ENCODE data around the gene AP1S3.

AP1S3 gene

DNA sequence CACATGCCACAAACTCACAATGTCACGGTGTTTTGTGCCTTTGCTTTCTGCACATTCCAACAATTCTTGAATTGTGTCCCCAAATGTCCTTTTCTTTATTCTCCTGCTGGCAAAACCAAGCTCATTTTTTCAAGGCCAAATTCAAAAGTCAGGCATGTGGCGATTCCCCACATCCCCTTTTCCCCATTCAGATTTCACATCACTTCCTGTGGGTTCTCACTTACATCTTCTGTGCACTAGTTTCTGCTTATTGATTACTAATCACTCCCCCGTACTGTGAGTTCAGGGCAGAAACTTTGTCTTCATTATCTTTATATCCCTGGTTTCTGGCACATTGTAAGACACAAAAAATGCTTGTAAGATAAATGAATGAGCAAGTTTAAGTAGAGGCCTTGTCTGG is 69.2 kb downstream of the AP1S3 start (continued):
- no peak for TF ChIP-seq YY2 (tag by site-specific recombination; IDR thresholded peaks at IDR 0.05)
- no peak for TF ChIP-seq RBAK (tag by site-specific recombination; IDR thresholded peaks at IDR 0.05)
- no peak for TF ChIP-seq HOXD13 (CRISPR knock-in tag; IDR thresholded peaks at IDR 0.05; ENCODE audit: borderline replicate concordance)
- TF ChIP-seq ZFP37 (tag by site-specific recombination; IDR thresholded peaks at IDR 0.05) = no peak

DNA sequence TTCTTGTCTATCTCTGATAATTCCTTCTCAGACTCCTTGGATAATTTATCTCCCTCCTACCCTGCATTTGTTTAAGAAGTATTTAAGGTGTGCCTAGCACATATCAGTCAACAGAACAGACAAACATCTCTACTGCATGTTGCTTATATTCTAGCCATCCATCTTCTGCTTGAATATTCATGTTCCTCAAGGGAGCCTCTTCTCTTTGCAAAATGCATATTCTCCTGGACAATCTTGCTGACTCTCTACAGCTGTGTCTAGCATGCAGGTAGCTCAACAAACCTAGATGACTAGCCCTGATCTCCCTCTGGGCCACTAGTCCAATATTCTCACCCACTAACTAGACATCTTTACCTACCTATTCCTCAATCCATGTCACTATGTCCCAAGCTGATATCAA is 70.0 kb downstream of the AP1S3 start:
- Histone ChIP-seq H3K4me3 (ENCODE audit: low read depth, low read length) (no peak overlapping the region), H3K27ac (ENCODE audit: extremely low read depth, low read depth, low read length) (no peak overlapping the region), H3K36me3 (ENCODE audit: control insufficient read depth in 2 of 2, insufficient read depth in 1 of 2, low read length in 2 of 2) (peaks cover 0 to 4% of the 10 kb centered on the region in 2 experiments; a peak in 2 of 3 replicates), H3K4me1 (ENCODE audit: control insufficient read depth, insufficient read depth, low read length) (no peaks in the 10 kb centered on the region), H3K9me3 (ENCODE audit: control insufficient read depth, insufficient read depth, low read depth, low read length) (no peaks in the 10 kb centered on the region)
- POLR2A ChIA-PET = no interaction called here
- CTCF ChIA-PET = no interaction called here
- TF ChIP-seq OVOL3 (tag by site-specific recombination; IDR thresholded peaks at IDR 0.05) = no peak
- TF ChIP-seq, protein P1, sequence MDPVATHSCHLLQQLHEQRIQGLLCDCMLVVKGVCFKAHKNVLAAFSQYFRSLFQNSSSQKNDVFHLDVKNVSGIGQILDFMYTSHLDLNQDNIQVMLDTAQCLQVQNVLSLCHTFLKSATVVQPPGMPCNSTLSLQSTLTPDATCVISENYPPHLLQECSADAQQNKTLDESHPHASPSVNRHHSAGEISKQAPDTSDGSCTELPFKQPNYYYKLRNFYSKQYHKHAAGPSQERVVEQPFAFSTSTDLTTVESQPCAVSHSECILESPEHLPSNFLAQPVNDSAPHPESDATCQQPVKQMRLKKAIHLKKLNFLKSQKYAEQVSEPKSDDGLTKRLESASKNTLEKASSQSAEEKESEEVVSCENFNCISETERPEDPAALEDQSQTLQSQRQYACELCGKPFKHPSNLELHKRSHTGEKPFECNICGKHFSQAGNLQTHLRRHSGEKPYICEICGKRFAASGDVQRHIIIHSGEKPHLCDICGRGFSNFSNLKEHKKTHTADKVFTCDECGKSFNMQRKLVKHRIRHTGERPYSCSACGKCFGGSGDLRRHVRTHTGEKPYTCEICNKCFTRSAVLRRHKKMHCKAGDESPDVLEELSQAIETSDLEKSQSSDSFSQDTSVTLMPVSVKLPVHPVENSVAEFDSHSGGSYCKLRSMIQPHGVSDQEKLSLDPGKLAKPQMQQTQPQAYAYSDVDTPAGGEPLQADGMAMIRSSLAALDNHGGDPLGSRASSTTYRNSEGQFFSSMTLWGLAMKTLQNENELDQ (tag by site-specific recombination; IDR thresholded peaks at IDR 0.05; ENCODE audit: low read depth) = no peak
- no peak for TF ChIP-seq ZBTB8A (tag by site-specific recombination; IDR thresholded peaks at IDR 0.05)
- TF ChIP-seq, protein P2, sequence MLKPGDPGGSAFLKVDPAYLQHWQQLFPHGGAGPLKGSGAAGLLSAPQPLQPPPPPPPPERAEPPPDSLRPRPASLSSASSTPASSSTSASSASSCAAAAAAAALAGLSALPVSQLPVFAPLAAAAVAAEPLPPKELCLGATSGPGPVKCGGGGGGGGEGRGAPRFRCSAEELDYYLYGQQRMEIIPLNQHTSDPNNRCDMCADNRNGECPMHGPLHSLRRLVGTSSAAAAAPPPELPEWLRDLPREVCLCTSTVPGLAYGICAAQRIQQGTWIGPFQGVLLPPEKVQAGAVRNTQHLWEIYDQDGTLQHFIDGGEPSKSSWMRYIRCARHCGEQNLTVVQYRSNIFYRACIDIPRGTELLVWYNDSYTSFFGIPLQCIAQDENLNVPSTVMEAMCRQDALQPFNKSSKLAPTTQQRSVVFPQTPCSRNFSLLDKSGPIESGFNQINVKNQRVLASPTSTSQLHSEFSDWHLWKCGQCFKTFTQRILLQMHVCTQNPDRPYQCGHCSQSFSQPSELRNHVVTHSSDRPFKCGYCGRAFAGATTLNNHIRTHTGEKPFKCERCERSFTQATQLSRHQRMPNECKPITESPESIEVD (tag by site-specific recombination; IDR thresholded peaks at IDR 0.05) = no peak
- TF ChIP-seq, protein P3, sequence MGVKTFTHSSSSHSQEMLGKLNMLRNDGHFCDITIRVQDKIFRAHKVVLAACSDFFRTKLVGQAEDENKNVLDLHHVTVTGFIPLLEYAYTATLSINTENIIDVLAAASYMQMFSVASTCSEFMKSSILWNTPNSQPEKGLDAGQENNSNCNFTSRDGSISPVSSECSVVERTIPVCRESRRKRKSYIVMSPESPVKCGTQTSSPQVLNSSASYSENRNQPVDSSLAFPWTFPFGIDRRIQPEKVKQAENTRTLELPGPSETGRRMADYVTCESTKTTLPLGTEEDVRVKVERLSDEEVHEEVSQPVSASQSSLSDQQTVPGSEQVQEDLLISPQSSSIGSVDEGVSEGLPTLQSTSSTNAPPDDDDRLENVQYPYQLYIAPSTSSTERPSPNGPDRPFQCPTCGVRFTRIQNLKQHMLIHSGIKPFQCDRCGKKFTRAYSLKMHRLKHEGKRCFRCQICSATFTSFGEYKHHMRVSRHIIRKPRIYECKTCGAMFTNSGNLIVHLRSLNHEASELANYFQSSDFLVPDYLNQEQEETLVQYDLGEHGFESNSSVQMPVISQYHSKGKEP (tag by site-specific recombination; IDR thresholded peaks at IDR 0.05) = no peak
- no peak for TF ChIP-seq ZNF610 (tag by site-specific recombination; IDR thresholded peaks at IDR 0.05; ENCODE audit: borderline replicate concordance)
- TF ChIP-seq, protein P4, sequence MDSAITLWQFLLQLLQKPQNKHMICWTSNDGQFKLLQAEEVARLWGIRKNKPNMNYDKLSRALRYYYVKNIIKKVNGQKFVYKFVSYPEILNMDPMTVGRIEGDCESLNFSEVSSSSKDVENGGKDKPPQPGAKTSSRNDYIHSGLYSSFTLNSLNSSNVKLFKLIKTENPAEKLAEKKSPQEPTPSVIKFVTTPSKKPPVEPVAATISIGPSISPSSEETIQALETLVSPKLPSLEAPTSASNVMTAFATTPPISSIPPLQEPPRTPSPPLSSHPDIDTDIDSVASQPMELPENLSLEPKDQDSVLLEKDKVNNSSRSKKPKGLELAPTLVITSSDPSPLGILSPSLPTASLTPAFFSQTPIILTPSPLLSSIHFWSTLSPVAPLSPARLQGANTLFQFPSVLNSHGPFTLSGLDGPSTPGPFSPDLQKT (IDR thresholded peaks at IDR 0.05; ENCODE audit: borderline replicate concordance, low read depth, low read length) = no peak
- TF ChIP-seq ZSCAN30 (tag by site-specific recombination; IDR thresholded peaks at IDR 0.05) = no peak
- no peak for TF ChIP-seq ZNF292 (tag by site-specific recombination; IDR thresholded peaks at IDR 0.05; ENCODE audit: borderline replicate concordance, low read depth)
- no peak for TF ChIP-seq ZNF211 (tag by site-specific recombination; IDR thresholded peaks at IDR 0.05; ENCODE audit: low read depth)
- TF ChIP-seq, protein P5, sequence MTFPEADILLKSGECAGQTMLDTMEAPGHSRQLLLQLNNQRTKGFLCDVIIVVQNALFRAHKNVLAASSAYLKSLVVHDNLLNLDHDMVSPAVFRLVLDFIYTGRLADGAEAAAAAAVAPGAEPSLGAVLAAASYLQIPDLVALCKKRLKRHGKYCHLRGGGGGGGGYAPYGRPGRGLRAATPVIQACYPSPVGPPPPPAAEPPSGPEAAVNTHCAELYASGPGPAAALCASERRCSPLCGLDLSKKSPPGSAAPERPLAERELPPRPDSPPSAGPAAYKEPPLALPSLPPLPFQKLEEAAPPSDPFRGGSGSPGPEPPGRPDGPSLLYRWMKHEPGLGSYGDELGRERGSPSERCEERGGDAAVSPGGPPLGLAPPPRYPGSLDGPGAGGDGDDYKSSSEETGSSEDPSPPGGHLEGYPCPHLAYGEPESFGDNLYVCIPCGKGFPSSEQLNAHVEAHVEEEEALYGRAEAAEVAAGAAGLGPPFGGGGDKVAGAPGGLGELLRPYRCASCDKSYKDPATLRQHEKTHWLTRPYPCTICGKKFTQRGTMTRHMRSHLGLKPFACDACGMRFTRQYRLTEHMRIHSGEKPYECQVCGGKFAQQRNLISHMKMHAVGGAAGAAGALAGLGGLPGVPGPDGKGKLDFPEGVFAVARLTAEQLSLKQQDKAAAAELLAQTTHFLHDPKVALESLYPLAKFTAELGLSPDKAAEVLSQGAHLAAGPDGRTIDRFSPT (tag by site-specific recombination; IDR thresholded peaks at IDR 0.05) = no peak
- TF ChIP-seq HOXD13 (CRISPR knock-in tag; IDR thresholded peaks at IDR 0.05; ENCODE audit: borderline replicate concordance) = no peak

Measured in HEK293 (cell line).